Endothelial cell of umbilical vein (primary cell): ENCODE data around the gene NDUFS3. TPM values are rescaled to one million over a fixed set of nuclear protein-coding genes. Genes with fewer than 3 reads are reported as not detected.

ENCODE experiments used
- BruUV-seq: library from RNA; stranded (reverse); fragments of 400-500 nt; replicated peaks from 2 replicates; lab custom pipeline; 2021; lab: Mats Ljungman, UMichigan
- CTCF ChIA-PET: fragments of 300-600, 350-600 bp; sonication (Branson Sonifier 250); formaldehyde crosslinking; loops from one replicate; lab custom pipeline; 2021; ENCODE audit warnings: antibody characterized with exemption, inconsistent platforms; lab: Charles Lee
- POLR2A ChIA-PET: fragments of 300-600, 350-600 bp; sonication (Branson Sonifier 250); formaldehyde crosslinking; loops from one replicate; lab custom pipeline; 2021; ENCODE audit warnings: antibody characterized with exemption, inconsistent platforms; lab: Charles Lee
- DNase-seq: peaks from one replicate; pipeline ENCODE4 v3.0.0-alpha.2; 2011; ENCODE audit warnings: low read depth, low spot score
- FAIRE-seq: peaks from 2 replicates; lab custom pipeline; 2011; peaks lifted over from hg19 to GRCh38; lab: Jason Lieb, UNC
- H2AFZ ChIP-seq: 2 replicates; pipeline ENCODE4 v1.6.0; 2012; ENCODE audit warnings: low read depth, low read length, control low read depth, inconsistent platforms
- H3K27ac ChIP-seq: 2 replicates; pipeline ENCODE4 v1.5.1; 2011; ENCODE audit warnings: low read depth, mild to moderate bottlenecking, control low read depth, low read length, moderate library complexity; ENCODE audit not compliant: insufficient read depth
- H3K27me3 ChIP-seq, 2 experiments: 2 replicates each; pipeline versions ENCODE4 v1.6.0 to v1.6.1; 2011; ENCODE audit warnings: low read length in 2 of 2, mixed read lengths in 1 of 2; ENCODE audit not compliant: control insufficient read depth in 2 of 2, insufficient read depth in 2 of 2
- H3K36me3 ChIP-seq, 2 experiments: 2 replicates in 1 of 2; 3 replicates in 1 of 2; pipeline ENCODE4 v1.5.1; 2011; ENCODE audit warnings: low read length in 2 of 2, mild to moderate bottlenecking in 1 of 2, moderate library complexity in 1 of 2; ENCODE audit not compliant: control insufficient read depth in 2 of 2, insufficient read depth in 2 of 2; ENCODE audit errors: extremely low read depth in 1 of 2
- H3K4me1 ChIP-seq: 3 replicates; pipeline ENCODE4 v1.5.1; 2011; ENCODE audit warnings: mild to moderate bottlenecking, low read length; ENCODE audit not compliant: control insufficient read depth, insufficient read depth; ENCODE audit errors: extremely low read depth
- H3K4me2 ChIP-seq: 2 replicates; pipeline ENCODE4 v1.6.1; 2011; ENCODE audit warnings: low read length, control low read depth, mixed read lengths; ENCODE audit not compliant: insufficient read depth
- H3K4me3 ChIP-seq, 3 experiments: fragments of 200-600 bp in 1 of 3; sonication (generic), shearing (Covaris generic) in 1 of 3; replicated peaks in 1 of 3; 2 replicates each; pipeline ENCODE4 v1.5.1; 2011 to 2016; ENCODE audit warnings: control low read depth in 3 of 3, low read length in 3 of 3, mild to moderate bottlenecking in 2 of 3, inconsistent platforms in 1 of 3, low read depth in 1 of 3, moderate library complexity in 1 of 3; ENCODE audit not compliant: insufficient read depth in 1 of 3
- H3K79me2 ChIP-seq: 2 replicates; pipeline ENCODE4 v1.6.0; 2012; ENCODE audit warnings: low read length, inconsistent platforms; ENCODE audit not compliant: control insufficient read depth, insufficient read depth
- H3K9ac ChIP-seq: replicated peaks from 2 replicates; pipeline ENCODE3; 2011; ENCODE audit warnings: low read length, control low read depth; ENCODE audit not compliant: insufficient read depth; ENCODE audit errors: extremely low read depth
- H3K9me1 ChIP-seq: replicated peaks from 3 replicates; pipeline ENCODE4 v1.6.0; 2011; ENCODE audit warnings: mild to moderate bottlenecking, low read length; ENCODE audit not compliant: control insufficient read depth, insufficient read depth; ENCODE audit errors: extremely low read depth
- H3K9me3 ChIP-seq: replicated peaks from 2 replicates; pipeline ENCODE4 v1.5.1; 2012; ENCODE audit warnings: low read length, inconsistent platforms; ENCODE audit not compliant: control insufficient read depth, insufficient read depth
- H4K20me1 ChIP-seq: replicated peaks from 2 replicates; pipeline ENCODE3; 2011; ENCODE audit warnings: mild to moderate bottlenecking, low read length; ENCODE audit not compliant: control insufficient read depth, insufficient read depth; ENCODE audit errors: extremely low read depth
- EZH2 ChIP-seq: IDR thresholded peaks from 2 replicates; pipeline ENCODE4 v1.6.1; 2012; ENCODE audit warnings: borderline replicate concordance, low read depth, mild to moderate bottlenecking, moderate library complexity, low read length, inconsistent platforms; ENCODE audit not compliant: severe bottlenecking
- FOS ChIP-seq: IDR thresholded peaks from 2 replicates; pipeline ENCODE4 v1.6.1; 2011; ENCODE audit warnings: mild to moderate bottlenecking, low read length, moderate library complexity, borderline replicate concordance; ENCODE audit not compliant: insufficient read depth
- GATA2 ChIP-seq: IDR thresholded peaks from 2 replicates; pipeline ENCODE4 v1.7.0; 2011; ENCODE audit warnings: low read depth, mild to moderate bottlenecking, moderate library complexity, mixed read lengths, low read length; ENCODE audit not compliant: insufficient read length, insufficient read depth
- JUN ChIP-seq: IDR thresholded peaks from 2 replicates; pipeline ENCODE4 v1.6.1; 2011; ENCODE audit warnings: borderline replicate concordance, low read depth; ENCODE audit not compliant: insufficient read length, insufficient read depth
- MYC ChIP-seq: IDR thresholded peaks from one replicate; pipeline ENCODE4 v1.6.1; 2011; ENCODE audit warnings: mild to moderate bottlenecking, low read depth, low read length
- POLR2A ChIP-seq: IDR thresholded peaks from 2 replicates; pipeline ENCODE4 v1.6.1; 2012; ENCODE audit warnings: low read depth, mild to moderate bottlenecking, control low read depth, low read length
- POLR2AphosphoS5 ChIP-seq: IDR thresholded peaks from 2 replicates; pipeline ENCODE4 v1.6.1; 2012; ENCODE audit warnings: low read depth, mild to moderate bottlenecking, control low read depth, low read length, moderate library complexity; ENCODE audit not compliant: insufficient read depth
- dilution Hi-C: fragments of 300-500 bp; cut with MboI; formaldehyde crosslinking; loops from one replicate; pipeline ENCODE4 v1.15.0; 2019; ENCODE audit warnings: low sequenced_read_pairs; ENCODE audit not compliant: extremely low pct_ligation_motif_present
- intact Hi-C: fragments of 100-400 bp; cut with micrococcal nuclease; formaldehyde crosslinking; loops from one replicate; pipeline ENCODE4 v1.10.0; 2022
- polyA plus RNA-seq, 4 experiments: library from polyadenylated mRNA; depleted of rRNA in 3 of 4; stranded (reverse) in 3 of 4; unstranded in 1 of 4; fragments of >200 nt; gene quantifications; 2 replicates each; pipeline versions ENCODE4 v1.2.1 to v1.2.3, GENCODE V29; 2011 to 2012; ENCODE audit warnings: missing spikeins in 1 of 4
- total RNA-seq: library from RNA; stranded (reverse); gene quantifications from 2 replicates; pipeline ENCODE4 v1.2.3, GENCODE V29; 2021
- TF ChIP-seq, protein P1 (sequence below), 2 donors: IDR thresholded peaks; 1 replicate in 1 of 2; 2 replicates in 1 of 2; pipeline ENCODE4 v1.5.1; 2011; ENCODE audit warnings: low read length in 2 of 2, mild to moderate bottlenecking in 2 of 2, moderate library complexity in 2 of 2, control low read depth in 1 of 2, inconsistent platforms in 1 of 2, low read depth in 1 of 2; ENCODE audit not compliant: insufficient read depth in 1 of 2; ENCODE audit errors: extremely low read depth in 1 of 2
- TF ChIP-seq, protein P2 (sequence below): IDR thresholded peaks from 2 replicates; pipeline ENCODE4 v1.6.1; 2011; ENCODE audit not compliant: insufficient read depth, insufficient read length

The NDUFS3 gene
- total and polyA plus RNA-seq, 2 donors (not counting 3 experiments of a cell fraction or from before 2014, with no cell fraction given), result 99.7 to 169 TPM

DNA sequence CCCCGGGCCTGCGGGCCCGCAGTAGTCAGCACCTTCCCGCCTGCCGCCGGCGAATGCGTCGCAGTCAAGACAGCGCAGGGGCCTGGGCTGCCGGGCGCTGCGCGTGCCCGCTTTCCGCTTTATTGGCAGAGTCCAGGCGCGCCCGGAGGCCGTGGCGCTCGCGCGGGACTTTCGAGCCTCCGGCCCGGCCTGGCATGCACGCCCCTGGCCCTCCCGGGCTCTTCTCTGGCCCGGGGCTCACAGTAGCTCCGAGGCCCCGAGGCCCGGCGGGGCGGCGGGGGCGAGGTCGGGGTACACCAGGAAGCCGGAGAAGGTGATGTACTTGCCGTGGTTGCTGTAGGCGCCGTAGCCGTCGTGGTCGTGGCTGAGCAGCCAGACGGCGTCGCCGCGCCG, 10.7 kb downstream of the NDUFS3 start:
- Histone ChIP-seq H3K79me2 (no peaks in the 10 kb centered on the region), H3K36me3 (no peaks in the 10 kb centered on the region), H3K9ac (peak overlapping the region; percentile 1), H3K4me2 (no peak overlapping the region), H2AFZ (peak overlapping the region; percentile 95), H3K4me3 (peak overlapping the region in 1 of 3 experiments; percentile 32), H4K20me1 (no peaks in the 10 kb centered on the region), H3K27me3 (peaks cover 18 to 24% of the 10 kb centered on the region in 2 experiments), H3K4me1 (peaks cover 10% of the 10 kb centered on the region), H3K9me1 (no peaks in the 10 kb centered on the region), H3K9me3 (no peaks in the 10 kb centered on the region), H3K27ac (no peak overlapping the region)
- ChIA-PET POLR2A (no interaction called here), CTCF (no interaction called here)
- intact Hi-C loops (no loop called here), dilution Hi-C loops (no loop called here)
- no TSS peak for BruUV-seq
- TF ChIP-seq FOS (no peak), POLR2AphosphoS5 (no peak), POLR2A (no peak), MYC (no peak), GATA2 (no peak), EZH2 (no peak), JUN (no peak)
- TF ChIP-seq, protein P1, sequence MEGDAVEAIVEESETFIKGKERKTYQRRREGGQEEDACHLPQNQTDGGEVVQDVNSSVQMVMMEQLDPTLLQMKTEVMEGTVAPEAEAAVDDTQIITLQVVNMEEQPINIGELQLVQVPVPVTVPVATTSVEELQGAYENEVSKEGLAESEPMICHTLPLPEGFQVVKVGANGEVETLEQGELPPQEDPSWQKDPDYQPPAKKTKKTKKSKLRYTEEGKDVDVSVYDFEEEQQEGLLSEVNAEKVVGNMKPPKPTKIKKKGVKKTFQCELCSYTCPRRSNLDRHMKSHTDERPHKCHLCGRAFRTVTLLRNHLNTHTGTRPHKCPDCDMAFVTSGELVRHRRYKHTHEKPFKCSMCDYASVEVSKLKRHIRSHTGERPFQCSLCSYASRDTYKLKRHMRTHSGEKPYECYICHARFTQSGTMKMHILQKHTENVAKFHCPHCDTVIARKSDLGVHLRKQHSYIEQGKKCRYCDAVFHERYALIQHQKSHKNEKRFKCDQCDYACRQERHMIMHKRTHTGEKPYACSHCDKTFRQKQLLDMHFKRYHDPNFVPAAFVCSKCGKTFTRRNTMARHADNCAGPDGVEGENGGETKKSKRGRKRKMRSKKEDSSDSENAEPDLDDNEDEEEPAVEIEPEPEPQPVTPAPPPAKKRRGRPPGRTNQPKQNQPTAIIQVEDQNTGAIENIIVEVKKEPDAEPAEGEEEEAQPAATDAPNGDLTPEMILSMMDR (IDR thresholded peaks at IDR 0.05; ENCODE audit: extremely low read depth in 1 of 2, insufficient read depth in 1 of 2, low read depth in 1 of 2, low read length in 2 of 2), result no peak
- TF ChIP-seq, protein P2, sequence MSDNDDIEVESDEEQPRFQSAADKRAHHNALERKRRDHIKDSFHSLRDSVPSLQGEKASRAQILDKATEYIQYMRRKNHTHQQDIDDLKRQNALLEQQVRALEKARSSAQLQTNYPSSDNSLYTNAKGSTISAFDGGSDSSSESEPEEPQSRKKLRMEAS, result no peak
- FAIRE-seq, result no peak
- DNase-seq, result no peak
